Posterior cingulate gyrus (tissue), 11 donors: ENCODE measurements around the gene ACOXL.
A peak's percentile ranks its signal among the peaks of the same experiment; 100 is the strongest.
"Not testable (repeated sequence)": the region's sequence is repeated elsewhere in the genome, so short reads cannot be mapped to it uniquely, and the experiment has no call there.

Source experiments
- DNase-seq, 10 donors: peaks; one replicate each; pipeline versions ENCODE4 v3.0.0 to v3.0.0-alpha.2; 2020 to 2021; ENCODE audit warnings: mixed read lengths in 3 of 10
- intact Hi-C: fragments of 100-400 bp; cut with DNase I; formaldehyde crosslinking; loops from one replicate; pipeline ENCODE4 v1.15.1; 2023

The ACOXL gene

DNA sequence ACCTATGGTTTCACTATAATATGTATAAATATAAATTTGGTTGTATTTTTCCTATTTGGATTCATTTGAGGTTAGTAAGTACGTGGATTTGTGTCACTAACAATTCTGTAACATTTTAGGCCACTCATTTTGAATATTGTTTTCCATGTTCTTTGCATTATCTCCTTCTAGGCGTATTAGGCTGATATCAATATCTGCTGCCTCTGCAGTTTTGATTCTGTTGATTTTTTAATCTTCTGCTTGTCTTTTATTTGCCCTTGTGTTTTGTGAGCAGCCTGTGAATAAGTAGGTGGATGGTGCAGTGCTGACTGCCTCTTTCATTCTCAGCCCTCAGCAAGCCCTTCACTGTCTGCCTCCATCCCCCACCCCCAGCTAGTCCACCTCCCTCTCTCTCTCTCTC is 222.7 kb downstream of the ACOXL start:
- DNase-seq = no peak
- intact Hi-C loops = no loop called here

DNA sequence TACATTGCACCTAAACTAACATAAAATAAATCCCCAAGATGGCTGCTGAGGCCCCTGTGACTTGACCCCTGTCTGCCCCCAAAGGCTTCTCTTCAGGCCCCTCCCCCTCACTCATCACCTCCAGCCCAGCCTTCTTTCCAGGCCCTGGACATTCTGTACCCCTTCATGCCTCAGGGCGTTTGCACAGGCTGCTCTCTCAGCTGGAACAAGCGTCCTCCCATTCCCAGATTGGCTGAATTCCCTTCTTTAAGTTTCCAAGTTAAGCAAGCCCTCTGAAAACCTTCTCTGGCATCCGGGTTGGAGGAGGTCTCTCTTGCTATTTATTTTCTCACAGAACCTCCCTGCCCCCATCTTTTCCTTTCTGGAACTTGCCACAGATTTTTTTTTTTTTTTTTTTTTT is 223.2 kb downstream of the ACOXL start:
- DNase-seq = no peak
- intact Hi-C loops = no loop called here

DNA sequence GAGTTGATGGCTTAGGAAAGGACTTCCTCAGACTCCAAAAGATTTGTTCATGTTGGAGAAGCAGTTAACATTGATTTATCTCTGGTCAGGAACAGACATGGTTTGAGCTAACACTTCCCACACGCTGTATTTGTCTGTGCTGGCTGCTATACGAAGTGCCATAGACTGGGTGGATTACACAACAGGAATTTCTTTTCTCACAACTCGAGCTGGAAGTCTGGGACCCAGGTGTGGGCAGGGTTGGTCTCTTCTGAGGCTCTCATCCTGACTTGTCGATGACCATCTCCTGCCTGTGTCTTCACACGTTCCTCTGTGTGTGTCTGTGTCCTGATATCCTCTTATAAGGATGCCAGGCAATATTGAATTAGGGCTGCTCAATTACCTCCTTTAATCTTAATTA is 224.9 kb downstream of the ACOXL start:
- DNase-seq = no peak
- intact Hi-C loops = no loop called here

DNA sequence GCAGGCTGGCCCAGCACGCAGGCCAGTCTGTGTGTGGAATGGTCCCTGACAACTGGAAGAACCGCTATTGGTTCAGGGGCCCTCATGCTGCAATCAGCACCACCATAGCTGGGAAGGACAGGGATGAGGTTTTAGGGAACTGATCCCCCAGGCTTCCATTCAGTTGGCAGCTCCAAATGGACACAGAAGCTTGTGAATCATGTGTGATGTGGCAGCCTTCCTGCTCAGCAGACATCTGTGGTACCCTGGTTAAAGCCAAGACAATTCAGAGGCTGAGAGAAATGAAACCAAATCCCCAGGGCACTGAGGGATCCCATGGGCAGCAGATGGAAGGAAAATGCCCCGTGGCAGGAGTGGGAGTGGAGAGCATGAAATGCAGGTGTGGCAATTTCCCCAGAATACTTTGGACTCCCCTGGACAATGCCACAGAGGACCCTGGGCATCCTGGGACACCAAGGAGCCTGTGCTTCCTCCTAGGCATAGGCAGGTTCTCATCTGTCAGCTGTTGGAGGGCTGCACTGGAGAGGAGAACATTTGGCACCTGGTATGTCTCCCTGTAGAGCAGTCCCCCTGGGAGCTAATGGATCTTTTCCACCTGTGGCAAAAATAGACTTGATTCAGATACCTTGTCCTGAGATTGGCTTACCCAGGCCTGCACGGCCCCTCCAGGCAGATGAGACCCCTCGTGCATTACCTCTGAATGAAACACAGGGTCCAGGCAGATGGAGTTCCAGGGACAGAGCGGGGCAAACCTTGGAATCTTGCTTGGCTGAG is 226.2 kb downstream of the ACOXL start:
- intact Hi-C loops = no loop called here
- DNase-seq = peak in 1 of 10 donors; percentile 14

DNA sequence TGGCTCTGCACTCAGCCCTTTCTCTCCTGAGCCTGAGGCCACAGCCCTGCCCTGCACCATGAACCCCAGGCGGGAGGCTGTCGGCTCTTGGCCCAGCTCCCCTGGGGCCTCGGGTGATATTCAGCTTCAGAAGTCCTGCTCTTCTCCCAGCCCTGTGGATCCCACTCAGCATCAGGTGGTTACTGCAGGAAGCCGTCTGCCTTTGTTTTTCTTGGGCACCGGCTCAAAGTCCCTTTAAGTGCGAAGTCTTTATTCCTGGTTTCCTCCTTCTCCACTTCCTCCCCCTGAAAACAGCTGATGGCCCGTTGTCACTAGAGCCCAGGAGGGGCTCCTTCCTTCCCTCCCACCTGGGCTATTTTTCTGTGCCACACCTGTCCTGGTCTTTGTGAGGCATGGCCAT is 226.8 kb downstream of the ACOXL start:
- no peak for DNase-seq
- intact Hi-C loops = no loop called here

DNA sequence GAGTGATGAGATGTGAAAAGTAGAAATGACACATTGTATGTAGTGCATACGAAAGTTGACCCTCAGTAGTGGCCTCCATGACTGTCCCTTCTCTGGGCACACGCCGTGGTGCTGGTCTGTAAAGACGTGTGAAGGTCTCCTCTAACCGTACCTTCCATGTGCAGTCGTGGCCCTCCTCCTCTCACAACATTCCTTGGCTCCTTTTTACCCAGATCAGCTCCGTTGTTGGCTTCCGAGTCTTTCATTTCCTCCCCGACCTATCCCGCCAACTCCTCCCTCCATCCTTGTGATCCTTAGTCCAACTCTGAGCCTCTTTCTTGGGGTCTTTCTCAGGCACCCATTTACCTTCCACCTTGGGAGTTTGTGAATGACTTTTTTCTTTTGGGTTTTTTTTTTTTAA is 227.9 kb downstream of the ACOXL start:
- no peak for DNase-seq
- intact Hi-C loops = no loop called here

DNA sequence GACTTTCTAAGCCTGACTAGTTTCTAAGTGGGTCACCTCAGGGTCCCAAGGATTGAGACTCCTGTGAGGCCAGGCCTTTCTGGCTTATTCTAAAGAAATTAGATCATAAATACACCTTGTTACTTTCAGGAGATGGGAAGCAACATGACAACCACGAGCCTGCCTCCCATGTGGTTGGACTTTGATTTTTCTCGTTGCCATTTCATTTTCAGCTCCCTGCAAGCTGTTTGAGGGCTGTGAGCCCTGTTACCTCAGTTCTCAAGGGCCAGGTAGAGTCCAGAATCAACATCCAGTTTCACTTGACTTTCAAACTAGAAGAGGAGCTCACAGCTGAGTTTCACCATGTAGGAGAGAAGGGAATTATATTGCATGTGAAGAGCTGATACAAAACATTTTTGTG is 228.6 kb downstream of the ACOXL start:
- DNase-seq = no peak
- intact Hi-C loops = no loop called here

DNA sequence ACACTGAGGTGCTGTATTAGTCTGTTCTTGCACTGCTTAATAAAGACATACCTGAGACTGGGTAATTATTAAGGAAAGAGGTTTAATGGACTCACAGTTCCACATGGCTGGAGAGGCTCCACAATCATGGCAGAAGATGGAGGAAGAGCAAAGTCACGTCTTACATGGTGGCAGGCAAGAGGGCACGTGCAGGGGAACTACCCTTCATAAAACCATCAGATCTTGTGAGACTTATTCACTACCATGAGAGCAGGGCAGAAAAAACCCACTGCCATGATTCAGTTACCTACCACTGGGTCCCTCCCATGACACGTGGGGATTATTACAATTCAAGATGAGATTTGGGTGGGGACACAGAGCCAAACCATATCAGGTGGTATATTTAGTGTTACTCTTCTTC is 229.3 kb downstream of the ACOXL start:
- intact Hi-C loops, DNase-seq: not testable (repeated sequence)

DNA sequence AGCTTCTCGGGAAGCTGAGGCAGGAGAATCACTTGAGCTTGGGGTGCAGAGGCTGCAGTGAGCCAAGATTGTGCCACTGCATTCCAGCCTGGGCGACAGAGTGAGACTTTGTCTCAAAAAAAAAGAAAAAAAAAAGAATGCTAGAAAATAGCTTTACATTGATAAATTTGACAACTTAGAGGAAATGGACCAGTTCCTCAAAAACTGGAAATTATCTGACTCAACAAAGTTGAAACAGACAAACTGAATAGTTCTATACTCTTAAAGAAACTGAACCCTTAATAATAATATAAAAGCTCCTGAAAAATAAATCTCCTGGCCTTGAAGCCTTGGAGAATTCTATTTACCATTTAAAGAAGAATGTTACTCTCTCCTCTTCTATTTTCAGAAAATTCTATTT is 237.3 kb downstream of the ACOXL start:
- no peak for DNase-seq
- intact Hi-C loops = no loop called here

DNA sequence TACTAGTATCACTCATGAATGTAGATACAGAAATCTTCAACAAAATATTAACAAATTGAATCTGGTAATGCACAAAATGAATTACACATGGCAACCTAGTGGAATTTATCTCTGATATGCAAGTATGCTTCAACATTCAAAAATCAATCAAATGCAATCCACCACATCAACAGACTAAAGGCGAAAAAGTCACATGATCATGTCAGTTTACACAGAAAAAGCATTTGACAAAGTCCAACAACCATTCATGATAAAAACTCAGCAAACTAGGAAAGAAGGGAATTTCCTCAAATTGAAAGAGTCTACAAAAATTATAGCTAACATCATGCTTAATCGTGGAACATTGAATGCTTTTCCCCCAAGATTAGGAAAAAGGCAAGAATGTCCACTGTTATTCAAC is 237.8 kb downstream of the ACOXL start:
- DNase-seq = no peak
- intact Hi-C loops = no loop called here

DNA sequence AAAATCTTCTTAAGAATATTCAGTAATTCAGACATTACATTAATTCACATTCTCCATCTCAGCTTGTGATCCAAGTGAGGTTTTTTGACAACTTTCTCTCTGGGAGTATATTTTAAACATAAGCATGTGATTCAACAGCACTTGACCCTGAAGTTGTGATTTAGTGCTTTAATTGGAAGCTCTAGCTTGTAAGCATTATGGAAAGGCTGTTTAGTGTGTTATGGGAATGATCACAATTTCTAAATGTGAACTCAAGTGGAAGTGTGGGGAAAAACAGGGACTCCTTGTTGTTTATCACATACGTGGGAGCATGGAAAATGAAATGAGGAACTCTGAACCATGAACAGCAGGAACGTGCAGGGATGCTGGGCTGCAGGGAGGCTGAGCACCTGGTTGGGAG is 239.4 kb downstream of the ACOXL start:
- intact Hi-C loops = no loop called here
- DNase-seq = no peak

DNA sequence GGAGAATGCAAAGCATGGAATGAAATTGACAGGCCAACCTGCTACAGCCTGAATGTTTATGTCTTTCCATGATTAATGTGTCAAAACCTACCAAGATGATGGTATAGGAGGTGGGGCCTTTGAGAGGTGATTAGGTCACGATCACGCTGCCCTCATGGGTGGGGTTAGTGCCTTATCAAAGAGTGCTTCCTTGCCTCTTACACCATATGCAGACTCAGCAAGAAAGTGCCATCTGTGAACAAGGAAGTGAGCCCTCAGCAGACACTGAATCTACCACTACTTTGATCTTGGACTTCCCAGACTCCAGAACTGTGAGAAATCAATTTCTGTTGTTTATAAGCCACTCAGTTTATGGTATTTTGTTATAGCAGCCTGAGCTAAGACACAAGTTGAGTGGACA is 240.9 kb downstream of the ACOXL start:
- intact Hi-C loops = no loop called here
- DNase-seq = no peak

DNA sequence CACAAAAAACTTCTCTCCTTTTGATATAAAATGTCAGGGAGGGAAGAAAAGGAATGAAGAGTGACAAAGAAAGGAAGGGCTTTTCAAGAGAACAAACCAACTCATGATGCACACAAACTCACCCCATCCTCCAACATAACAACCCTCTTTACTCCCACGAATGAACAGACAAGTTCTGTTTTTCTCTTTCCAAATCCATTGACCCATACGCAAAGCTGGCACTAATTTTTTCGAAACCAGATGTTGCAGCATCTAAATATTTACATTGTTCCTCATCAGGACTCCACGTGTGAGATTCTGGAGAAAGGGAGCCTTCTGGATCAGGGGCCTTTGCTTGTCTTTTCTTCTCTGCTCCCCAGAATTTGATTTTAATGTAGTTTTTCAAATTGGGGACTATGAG is 245.0 kb downstream of the ACOXL start:
- intact Hi-C loops = no loop called here

DNA sequence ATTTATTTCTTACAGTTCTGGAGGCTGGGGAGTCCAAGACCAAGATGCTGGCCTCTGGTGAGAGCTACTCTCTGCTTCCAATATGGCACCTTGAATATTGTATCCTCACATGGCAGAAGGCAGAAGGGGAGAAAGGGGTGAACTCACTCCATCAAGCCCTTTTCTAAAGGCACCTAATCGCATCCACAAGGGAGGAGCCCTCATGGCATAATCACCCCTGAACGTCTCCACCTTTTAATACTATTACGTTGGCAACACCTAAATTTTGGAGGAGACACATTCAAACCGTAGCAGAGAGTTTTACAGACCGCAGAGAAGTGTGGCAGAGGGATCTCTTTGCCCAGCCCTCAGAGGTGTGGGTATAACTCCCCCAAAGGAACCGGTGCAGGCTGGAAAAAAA is 245.8 kb downstream of the ACOXL start:
- no peak for DNase-seq
- intact Hi-C loops = no loop called here

More for the DNA sequence above, 245.0 kb downstream of the ACOXL start:
- DNase-seq = no peak

DNA sequence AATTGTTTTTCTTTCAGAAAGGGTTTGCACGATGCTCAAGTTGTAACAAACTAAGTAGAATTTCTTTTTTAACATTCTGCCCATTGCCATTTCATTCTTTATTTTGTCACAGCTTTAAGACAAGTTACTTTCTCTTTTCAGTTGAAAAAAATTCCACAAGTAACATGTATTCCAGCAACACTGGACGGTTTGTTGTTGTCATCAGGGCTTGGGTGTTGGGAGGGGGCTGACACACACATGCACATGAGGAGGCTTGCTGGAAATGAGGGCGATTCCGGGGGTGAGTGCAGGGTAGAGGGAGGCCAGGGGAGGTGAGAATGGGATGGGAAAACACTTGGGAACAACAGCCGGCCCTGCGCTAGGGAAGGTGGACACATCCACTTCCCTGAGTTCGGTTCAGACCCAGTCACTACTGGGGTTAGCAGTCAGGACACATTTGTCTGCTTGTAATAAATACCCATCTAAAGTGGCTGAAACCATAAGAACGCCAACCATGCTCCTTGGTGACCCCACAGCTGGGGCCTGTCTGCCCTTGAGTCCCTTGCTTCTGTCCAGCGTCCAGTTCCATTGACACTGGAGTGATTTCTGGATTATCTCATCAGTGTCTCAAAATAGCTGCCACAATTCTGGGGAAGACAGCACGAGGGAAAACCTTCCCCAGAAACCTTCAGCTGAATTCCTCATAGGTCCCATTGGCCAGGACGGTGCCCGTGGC is 246.5 kb downstream of the ACOXL start:
- DNase-seq = no peak
- intact Hi-C loops = no loop called here

DNA sequence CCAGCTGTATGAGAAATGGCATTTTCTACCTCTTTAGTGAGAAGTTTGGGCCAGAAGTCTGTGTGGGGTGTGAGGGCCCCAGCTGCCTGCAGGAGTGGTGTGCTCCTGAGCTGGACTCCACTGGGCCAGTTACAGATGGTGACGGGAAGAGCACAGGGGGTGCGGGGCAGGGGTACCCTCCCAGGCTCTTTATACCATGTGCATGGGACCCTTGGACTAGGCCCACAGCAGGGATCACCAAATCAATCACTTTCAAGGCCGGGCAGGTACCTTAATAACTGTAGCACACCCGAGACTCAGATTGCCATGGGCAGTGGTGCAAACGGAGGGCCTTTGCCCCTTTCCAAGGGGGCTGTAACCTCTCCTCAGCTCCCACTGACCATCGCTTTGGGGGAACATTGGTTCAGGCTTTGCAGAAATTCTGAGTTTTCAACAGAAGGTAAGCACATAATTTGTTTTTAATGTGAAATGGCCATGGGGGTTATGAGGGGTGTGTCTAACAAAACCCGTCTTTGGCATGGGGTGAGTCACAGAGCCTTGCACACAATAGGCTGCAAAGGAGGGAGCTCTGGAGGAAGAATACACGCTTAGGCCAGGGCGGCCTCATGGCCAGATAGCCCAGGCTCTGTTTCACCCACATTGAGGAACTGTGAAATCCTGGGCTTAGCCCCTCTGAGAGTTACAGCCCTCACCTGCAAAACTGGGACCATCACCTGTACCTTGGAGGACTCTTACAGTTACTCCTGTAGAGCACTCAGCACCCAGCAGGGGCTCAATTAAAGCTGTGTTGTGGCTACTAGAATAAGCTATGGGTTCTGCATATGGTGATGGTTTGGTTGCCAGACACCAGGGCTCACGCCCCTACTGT is 247.3 kb downstream of the ACOXL start:
- peak in 1 of 10 donors; percentile 55 for DNase-seq
- intact Hi-C loops = no loop called here

DNA sequence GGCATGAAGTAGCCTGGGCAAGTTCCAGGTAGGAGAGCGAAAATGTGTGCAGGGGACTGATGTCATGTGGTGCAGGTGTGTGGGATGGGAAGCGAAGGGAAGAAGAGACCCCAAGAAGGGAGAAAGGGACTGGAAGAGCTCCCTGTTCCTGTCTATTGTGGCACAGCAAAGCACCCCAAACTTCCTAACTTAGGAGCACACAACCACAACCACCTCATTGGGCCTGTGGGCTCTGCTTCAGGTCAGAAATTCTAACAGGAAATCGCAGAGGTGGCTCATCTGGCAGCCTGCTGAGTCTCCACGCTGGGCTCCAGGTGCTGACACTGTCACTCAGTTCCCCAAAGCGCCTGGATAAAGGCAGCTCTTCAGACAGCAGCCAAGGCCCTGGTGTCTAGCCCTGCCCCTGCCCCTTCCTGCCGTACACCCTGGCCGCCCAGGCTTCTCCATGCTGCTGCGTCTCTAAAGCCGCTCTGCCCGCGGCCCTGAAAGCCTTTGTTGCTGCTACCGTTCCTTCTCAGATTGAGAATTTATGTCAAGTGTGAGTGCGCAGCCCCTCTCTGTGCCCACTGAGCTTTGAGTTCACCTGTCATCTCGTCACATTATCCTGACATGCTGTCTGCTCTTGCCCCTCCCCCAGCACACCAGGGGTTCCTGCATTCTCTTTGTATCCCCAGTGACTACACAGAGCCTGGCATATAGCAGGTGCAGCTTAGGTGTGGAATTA is 248.1 kb downstream of the ACOXL start:
- intact Hi-C loops = no loop called here
- DNase-seq = peak in 1 of 10 donors; percentile 63

DNA sequence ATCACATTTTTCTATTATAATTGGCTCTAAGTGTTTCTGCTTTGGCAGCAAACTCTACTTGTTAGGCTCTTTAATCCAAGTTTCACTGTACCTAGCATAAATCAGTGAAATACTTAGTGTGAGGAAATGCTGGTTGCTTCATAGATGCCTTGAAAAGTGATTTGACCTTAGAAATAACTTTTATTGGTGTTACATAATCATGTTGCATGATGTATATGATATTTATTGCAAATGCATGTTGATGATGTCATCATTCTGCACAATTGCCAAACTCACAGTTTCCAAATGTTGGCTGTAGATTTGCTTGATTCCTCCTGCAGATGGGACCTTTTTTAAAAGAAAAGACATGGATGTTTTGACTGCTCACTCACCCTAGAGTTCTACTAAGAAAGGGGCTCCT is 250.8 kb downstream of the ACOXL start:
- intact Hi-C loops = no loop called here
- no peak for DNase-seq

DNA sequence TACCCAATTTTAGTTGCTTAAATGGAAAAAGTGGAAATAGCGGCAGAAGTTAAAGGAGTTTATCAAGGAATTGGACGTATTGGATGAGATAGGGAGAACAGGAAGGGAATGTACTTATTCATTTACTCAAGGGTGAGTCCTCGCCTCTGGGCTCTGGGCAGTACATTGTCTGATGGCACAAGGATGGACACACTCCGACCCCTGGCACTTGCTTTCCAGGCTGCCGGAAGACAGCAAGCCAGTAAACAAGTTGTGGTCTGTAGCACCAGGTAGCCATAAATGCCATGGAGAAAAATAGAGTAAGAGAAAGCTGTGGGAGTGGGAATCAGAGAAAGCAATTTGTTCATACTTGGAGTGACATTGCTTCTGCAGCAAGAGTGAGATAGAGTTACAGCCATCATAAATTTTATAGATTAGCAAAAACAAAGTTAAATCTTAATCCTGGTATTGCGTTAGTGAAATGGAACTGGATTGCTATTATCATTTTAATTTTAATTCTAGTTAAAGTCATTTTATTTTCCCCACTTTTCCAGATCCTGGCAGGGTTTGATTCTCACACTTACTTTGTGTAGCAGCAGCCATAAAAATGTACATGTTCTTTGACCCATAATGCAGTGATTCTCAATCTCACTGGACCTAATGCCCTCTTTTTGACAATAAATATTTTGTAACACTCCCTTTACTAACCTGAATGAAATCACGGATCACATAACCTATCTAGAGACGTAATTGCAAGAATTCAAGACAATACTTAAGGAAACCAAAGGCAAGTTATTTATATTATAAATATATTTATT is 252.5 kb downstream of the ACOXL start:
- intact Hi-C loops = no loop called here
- DNase-seq = no peak

DNA sequence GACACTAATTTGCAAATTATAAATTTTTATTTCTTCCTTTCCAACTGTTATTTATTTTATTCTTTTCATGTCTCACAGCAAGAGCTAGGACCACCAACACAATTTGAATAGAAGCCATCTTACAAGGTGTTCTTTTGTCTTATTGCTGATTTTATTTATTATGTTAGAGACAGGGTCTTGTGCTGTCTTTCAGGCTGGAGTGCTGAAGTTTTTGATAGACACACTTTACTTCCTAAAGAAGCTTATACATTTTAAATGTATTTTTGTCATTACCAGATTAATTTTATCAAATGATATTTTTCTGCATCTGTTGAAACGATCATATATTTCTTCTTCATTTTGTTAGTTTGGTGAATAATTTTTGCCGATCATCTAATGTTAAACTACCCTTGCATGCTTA is 258.1 kb downstream of the ACOXL start:
- intact Hi-C loops = no loop called here
- DNase-seq = no peak
